ENCODE data around the gene JUNB. TPM values are rescaled to one million over a fixed set of nuclear protein-coding genes. Genes with fewer than 3 reads are reported as not detected.
A peak's percentile ranks its signal among the peaks of the same experiment; 100 is the strongest.

Gene JUNB
- total and polyA plus RNA-seq, 2 of the 13 experiments (the other 11 are each of a cell fraction or from before 2014, with no cell fraction given): 7.7 to 8.2 TPM

DNA sequence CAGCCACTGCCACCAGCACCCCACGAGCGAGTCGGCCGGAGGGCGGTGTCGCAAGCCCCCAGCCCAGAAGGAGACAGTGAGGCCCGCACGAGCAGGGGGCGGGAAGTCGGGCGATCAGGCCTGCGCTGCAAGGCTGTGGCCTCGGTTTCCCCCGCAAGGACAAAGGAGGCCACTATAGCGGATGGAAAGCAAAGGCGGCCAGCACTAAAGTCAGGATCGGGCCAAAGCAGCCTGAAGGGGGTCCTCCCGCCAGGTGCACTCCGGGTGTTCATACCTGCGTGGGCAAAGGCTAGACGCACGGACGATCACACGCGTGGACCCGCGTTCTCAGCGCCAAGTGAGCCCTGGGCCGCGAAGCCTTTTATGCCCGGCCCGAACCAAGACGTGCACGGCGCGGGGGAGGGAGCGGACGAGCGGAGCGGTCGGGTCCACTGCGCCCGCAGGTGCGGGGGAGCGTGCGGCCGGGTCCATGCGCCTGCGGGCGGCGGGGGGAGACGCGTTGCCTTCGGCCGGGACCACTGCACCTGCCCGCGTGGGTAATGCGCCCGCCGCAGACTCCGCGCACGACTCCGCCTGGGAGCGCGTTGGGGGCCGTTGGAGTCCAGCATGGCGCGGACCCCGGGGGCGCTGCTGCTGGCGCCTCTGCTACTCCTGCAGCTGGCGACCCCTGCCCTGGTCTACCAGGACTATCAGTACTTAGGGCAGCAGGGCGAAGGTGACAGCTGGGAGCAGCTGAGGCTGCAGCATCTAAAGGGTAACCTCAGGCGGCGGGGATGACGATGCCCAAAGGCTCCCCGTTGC lies 10.4 kb downstream of the JUNB start, which contains the start of the genes PRDX2 and THSD8 (continued):
- TF ChIP-seq, protein P1, sequence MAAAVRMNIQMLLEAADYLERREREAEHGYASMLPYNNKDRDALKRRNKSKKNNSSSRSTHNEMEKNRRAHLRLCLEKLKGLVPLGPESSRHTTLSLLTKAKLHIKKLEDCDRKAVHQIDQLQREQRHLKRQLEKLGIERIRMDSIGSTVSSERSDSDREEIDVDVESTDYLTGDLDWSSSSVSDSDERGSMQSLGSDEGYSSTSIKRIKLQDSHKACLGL (CRISPR knock-in tag; IDR thresholded peaks at IDR 0.05): 0 out of 2 replicates have a peak, but pooled peaks have one; percentile 8
- TF ChIP-seq TCF12 (IDR thresholded peaks at IDR 0.05) (no peak), TCF12 (CRISPR knock-in tag; IDR thresholded peaks at IDR 0.05) (0 out of 2 replicates have a peak, but pooled peaks have one; percentile 30), ZNF766 (CRISPR knock-in tag; IDR thresholded peaks at IDR 0.05; ENCODE audit: borderline replicate concordance) (0 out of 2 replicates have a peak, but pooled peaks have one; percentile 38), GATAD1 (CRISPR knock-in tag; IDR thresholded peaks at IDR 0.05) (peak; percentile 72), NFKBIZ (CRISPR knock-in tag; IDR thresholded peaks at IDR 0.05) (peak; percentile 71), ZNF510 (CRISPR knock-in tag; IDR thresholded peaks at IDR 0.05; ENCODE audit: low read depth) (peak; percentile 94), KDM5A (IDR thresholded peaks at IDR 0.05; ENCODE audit: borderline replicate concordance, low read length) (peak; percentile 51; the same call in 1 of the 2 replicates), MTF1 (CRISPR knock-in tag; IDR thresholded peaks at IDR 0.05) (no peak), SMAD9 (CRISPR knock-in tag; IDR thresholded peaks at IDR 0.05) (no peak), SPEN (CRISPR knock-in tag; IDR thresholded peaks at IDR 0.05; ENCODE audit: low read depth) (peak; percentile 91), KMT2A (CRISPR knock-in tag; IDR thresholded peaks at IDR 0.05) (peak; percentile 77; the same call in 1 of the 2 replicates), NKX3-1 (CRISPR knock-in tag; IDR thresholded peaks at IDR 0.05) (0 out of 2 replicates have a peak, but pooled peaks have one; percentile 68), CHCHD3 (CRISPR knock-in tag; IDR thresholded peaks at IDR 0.05) (peak; percentile 71; the same call in 1 of the 2 replicates), ZSCAN22 (CRISPR knock-in tag; IDR thresholded peaks at IDR 0.05) (peak; percentile 64; the same call in 1 of the 2 replicates), ZFAT (CRISPR knock-in tag; conservative IDR thresholded peaks at IDR 0.05) (no peak), ZNF83 (CRISPR knock-in tag; IDR thresholded peaks at IDR 0.05; ENCODE audit: borderline replicate concordance) (no peak)
- TF ChIP-seq, protein P2, sequence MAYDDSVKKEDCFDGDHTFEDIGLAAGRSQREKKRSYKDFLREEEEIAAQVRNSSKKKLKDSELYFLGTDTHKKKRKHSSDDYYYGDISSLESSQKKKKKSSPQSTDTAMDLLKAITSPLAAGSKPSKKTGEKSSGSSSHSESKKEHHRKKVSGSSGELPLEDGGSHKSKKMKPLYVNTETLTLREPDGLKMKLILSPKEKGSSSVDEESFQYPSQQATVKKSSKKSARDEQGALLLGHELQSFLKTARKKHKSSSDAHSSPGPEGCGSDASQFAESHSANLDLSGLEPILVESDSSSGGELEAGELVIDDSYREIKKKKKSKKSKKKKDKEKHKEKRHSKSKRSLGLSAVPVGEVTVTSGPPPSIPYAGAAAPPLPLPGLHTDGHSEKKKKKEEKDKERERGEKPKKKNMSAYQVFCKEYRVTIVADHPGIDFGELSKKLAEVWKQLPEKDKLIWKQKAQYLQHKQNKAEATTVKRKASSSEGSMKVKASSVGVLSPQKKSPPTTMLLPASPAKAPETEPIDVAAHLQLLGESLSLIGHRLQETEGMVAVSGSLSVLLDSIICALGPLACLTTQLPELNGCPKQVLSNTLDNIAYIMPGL (CRISPR knock-in tag; IDR thresholded peaks at IDR 0.05; ENCODE audit: borderline replicate concordance in 1 of 2, low read depth in 1 of 2): peak; percentile 64 to 93
- TF ChIP-seq, protein P3, sequence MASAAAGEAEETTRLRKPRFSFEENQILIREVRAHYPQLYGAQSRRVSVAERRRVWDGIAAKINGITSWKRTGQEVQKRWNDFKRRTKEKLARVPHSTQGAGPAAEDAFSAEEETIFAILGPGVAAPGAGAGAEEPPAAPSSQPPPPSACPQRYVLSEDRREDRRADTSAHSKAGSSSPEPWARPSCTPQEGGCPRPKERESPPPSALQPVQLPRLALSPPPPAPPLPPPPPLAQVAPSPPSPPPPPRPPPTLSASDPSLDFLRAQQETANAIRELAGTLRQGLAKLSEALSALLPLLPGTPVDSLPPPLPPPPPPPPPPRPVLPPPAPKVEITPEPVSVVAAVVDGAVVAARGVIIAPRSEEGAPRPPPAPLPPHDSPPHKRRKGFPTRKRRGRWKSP (CRISPR knock-in tag; IDR thresholded peaks at IDR 0.05): peak; percentile 71; the same call in 1 of the 2 replicates
- TF ChIP-seq, protein P4, sequence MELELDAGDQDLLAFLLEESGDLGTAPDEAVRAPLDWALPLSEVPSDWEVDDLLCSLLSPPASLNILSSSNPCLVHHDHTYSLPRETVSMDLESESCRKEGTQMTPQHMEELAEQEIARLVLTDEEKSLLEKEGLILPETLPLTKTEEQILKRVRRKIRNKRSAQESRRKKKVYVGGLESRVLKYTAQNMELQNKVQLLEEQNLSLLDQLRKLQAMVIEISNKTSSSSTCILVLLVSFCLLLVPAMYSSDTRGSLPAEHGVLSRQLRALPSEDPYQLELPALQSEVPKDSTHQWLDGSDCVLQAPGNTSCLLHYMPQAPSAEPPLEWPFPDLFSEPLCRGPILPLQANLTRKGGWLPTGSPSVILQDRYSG (CRISPR knock-in tag; IDR thresholded peaks at IDR 0.05): no peak
- TF ChIP-seq, protein P5, sequence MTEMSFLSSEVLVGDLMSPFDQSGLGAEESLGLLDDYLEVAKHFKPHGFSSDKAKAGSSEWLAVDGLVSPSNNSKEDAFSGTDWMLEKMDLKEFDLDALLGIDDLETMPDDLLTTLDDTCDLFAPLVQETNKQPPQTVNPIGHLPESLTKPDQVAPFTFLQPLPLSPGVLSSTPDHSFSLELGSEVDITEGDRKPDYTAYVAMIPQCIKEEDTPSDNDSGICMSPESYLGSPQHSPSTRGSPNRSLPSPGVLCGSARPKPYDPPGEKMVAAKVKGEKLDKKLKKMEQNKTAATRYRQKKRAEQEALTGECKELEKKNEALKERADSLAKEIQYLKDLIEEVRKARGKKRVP (CRISPR knock-in tag; IDR thresholded peaks at IDR 0.05): no peak
- TF ChIP-seq, protein P6, sequence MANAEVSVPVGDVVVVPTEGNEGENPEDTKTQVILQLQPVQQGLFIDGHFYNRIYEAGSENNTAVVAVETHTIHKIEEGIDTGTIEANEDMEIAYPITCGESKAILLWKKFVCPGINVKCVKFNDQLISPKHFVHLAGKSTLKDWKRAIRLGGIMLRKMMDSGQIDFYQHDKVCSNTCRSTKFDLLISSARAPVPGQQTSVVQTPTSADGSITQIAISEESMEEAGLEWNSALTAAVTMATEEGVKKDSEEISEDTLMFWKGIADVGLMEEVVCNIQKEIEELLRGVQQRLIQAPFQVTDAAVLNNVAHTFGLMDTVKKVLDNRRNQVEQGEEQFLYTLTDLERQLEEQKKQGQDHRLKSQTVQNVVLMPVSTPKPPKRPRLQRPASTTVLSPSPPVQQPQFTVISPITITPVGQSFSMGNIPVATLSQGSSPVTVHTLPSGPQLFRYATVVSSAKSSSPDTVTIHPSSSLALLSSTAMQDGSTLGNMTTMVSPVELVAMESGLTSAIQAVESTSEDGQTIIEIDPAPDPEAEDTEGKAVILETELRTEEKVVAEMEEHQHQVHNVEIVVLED (CRISPR knock-in tag; IDR thresholded peaks at IDR 0.05; ENCODE audit: borderline replicate concordance): peak; percentile 90

Measured in HepG2 (cell line).